GM13977 (cell line): ENCODE results near the gene NRN1L.

Source experiments
- DNase-seq: peaks from one replicate; pipeline ENCODE4 v3.0.0; 2012; ENCODE audit warnings: low spot score
- in situ Hi-C: fragments of 300-500 bp; cut with MboI; formaldehyde crosslinking; loops from one replicate; pipeline ENCODE4 v1.12.0; 2022; ENCODE audit warnings: low sequenced_read_pairs, low pct_unique_long_range_greater_than_20kb, mixed read lengths, inconsistent platforms; ENCODE audit not compliant: unreplicated experiment
- TF ChIP-seq, protein P1 (sequence below): IDR thresholded peaks from 2 replicates; pipeline ENCODE4 v1.5.1; 2012; ENCODE audit warnings: mild to moderate bottlenecking, control low read depth; ENCODE audit not compliant: insufficient read depth; ENCODE audit errors: extremely low read depth, missing control alignments

The NRN1L gene

DNA sequence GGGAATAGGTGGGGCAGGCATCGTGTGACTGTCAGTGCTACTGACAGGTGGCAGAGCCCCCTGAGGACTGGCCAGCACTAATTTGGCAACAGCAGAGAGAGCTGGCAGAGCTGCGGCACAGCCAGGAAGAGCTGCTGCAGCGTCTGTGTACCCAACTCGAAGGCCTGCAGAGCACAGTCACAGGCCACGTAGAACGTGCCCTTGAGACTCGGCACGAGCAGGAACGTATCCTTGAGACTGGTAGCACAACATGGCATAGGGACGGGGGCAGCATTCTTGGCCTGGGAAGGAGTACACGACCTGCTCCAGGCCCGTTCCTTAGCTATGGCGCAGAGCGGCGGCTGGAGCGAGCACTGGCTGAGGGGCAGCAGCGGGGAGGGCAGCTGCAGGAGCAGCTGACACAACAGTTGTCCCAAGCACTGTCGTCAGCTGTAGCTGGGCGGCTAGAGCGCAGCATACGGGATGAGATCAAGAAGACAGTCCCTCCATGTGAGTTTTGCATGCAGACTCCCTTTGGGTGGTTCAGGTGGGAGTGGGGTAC is 3.0 kb upstream of the NRN1L start:
- TF ChIP-seq, protein P1, sequence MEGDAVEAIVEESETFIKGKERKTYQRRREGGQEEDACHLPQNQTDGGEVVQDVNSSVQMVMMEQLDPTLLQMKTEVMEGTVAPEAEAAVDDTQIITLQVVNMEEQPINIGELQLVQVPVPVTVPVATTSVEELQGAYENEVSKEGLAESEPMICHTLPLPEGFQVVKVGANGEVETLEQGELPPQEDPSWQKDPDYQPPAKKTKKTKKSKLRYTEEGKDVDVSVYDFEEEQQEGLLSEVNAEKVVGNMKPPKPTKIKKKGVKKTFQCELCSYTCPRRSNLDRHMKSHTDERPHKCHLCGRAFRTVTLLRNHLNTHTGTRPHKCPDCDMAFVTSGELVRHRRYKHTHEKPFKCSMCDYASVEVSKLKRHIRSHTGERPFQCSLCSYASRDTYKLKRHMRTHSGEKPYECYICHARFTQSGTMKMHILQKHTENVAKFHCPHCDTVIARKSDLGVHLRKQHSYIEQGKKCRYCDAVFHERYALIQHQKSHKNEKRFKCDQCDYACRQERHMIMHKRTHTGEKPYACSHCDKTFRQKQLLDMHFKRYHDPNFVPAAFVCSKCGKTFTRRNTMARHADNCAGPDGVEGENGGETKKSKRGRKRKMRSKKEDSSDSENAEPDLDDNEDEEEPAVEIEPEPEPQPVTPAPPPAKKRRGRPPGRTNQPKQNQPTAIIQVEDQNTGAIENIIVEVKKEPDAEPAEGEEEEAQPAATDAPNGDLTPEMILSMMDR = no peak
- DNase-seq = no peak
- in situ Hi-C loops = no loop called here

DNA sequence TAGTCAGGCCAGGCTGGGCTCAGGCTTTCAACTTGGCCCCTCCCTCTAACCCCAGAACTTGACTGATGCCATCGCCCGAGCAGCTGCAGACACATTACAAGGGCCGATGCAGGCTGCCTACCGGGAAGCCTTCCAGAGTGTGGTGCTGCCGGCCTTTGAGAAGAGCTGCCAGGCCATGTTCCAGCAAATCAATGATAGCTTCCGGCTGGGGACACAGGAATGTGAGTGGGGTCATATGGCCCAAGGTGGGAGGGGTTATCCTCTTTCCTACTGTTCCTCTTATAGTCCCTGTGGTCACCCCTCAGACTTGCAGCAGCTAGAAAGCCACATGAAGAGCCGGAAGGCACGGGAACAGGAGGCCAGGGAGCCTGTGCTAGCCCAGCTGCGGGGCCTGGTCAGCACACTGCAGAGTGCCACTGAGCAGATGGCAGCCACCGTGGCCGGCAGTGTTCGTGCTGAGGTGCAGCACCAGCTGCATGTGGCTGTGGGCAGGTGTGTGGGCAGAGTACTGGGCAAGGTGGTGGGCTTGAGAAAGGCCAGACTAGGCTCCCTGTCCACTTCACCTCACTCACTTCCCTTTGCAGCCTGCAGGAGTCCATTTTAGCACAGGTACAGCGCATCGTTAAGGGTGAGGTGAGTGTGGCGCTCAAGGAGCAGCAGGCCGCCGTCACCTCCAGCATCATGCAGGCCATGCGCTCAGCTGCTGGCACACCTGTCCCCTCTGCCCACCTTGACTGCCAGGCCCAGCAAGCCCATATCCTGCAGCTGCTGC is 2.1 kb upstream of the NRN1L start:
- DNase-seq = no peak

GRCh38 chr16:67883146-67883871 is 1.4 kb upstream of the NRN1L start:
- TF ChIP-seq, protein P1 = no peak
- in situ Hi-C loops = no loop called here

More for the DNA sequence above, 2.1 kb upstream of the NRN1L start:
- TF ChIP-seq, protein P1 = no peak
- in situ Hi-C loops = no loop called here

DNA sequence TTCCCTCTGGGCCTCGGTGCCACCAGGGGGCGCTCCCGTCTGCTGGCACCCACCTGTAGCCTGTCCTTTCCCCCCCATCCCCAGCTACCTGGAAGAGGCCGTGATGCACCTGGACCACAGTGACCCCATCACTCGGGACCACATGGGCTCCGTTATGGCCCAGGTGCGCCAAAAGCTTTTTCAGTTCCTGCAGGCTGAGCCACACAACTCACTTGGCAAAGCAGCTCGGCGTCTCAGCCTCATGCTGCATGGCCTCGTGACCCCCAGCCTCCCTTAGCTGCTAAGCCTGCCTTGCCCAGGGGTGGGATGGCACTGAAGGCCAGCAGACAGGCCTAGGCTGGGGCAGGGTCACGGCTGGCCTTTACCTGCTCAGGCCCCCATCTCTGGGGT is 818 bp upstream of the NRN1L start:
- TF ChIP-seq, protein P1 = peak; percentile 91
- in situ Hi-C loops = no loop called here
- DNase-seq = peak; percentile 91

More at GRCh38 chr16:67883146-67883871, 1.4 kb upstream of the NRN1L start:
- no peak for DNase-seq

DNA sequence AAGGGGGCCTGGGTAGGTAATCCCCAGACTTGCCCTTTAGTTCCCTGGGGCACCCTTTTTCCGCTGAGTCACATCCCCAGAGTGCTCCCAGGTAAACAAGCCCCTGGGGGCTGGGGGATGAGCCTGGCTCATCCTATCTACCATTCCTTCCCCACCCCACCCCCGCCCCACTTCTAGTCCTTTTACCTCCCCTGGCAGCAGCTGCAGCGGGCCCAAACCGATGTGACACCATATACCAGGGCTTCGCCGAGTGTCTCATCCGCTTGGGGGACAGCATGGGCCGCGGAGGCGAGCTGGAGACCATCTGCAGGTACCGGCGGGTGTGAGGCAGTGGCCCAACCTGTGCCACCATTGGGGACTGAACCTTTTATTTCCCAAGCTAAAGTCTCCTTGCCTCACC is 860 bp downstream of the NRN1L start:
- in situ Hi-C loops = no loop called here
- TF ChIP-seq, protein P1 = no peak
- no peak for DNase-seq

DNA sequence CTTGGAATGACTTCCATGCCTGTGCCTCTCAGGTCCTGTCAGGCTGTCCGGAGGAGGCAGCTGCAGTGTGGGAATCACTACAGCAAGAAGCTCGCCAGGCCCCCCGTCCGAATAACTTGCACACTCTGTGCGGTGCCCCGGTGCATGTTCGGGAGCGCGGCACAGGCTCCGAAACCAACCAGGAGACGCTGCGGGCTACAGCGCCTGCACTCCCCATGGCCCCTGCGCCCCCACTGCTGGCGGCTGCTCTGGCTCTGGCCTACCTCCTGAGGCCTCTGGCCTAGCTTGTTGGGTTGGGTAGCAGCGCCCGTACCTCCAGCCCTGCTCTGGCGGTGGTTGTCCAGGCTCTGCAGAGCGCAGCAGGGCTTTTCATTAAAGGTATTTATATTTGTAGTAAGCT is 1.3 kb downstream of the NRN1L start:
- DNase-seq = no peak
- TF ChIP-seq, protein P1 = no peak
- in situ Hi-C loops = no loop called here
